Measurements from ENCODE around the gene CHMP4B.

CHMP4B gene

GRCh38 chr20:33833333-33833732 lies 22.2 kb downstream of the CHMP4B start:
- TF ChIP-seq CTCF (IDR thresholded peaks at IDR 0.05; ENCODE audit: extremely low read depth, missing control alignments) = no peak
- DNase-seq (ENCODE audit: low spot score) = no peak

DNA sequence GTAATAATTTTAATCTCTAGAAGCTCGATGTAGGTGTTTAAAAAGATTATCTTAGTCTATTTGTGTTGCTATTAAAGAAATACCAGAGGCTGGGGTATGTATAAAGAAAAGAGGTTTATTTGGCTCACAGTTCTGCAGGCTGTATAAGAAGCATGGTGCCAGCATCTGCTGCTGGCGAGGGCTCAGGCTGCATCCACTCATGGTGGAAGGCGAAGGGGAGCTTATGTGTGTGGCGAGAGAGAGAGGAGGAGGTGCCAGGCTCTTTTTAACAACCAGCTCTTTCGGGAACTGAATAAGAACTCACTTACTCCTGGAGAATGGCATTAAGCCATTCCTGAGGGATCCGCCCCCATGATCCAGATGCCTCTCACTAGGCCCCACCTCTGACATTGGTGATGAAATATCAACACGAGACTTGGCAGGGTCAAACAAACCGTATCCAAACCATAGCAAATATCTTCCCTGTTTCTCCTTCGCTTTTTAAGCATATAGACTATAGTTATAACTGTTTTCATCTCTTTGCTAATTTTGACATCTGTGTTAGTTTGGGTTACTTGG lies 24.5 kb downstream of the CHMP4B start:
- no peak for TF ChIP-seq CTCF (IDR thresholded peaks at IDR 0.05; ENCODE audit: extremely low read depth, missing control alignments)
- no peak for DNase-seq (ENCODE audit: low spot score)

GRCh38 chr20:33836277-33836676 lies 25.1 kb downstream of the CHMP4B start:
- DNase-seq (ENCODE audit: low spot score) = no peak
- TF ChIP-seq CTCF (IDR thresholded peaks at IDR 0.05; ENCODE audit: extremely low read depth, missing control alignments) = no peak

GRCh38 chr20:33837096-33837830 lies 26.1 kb downstream of the CHMP4B start:
- no peak for TF ChIP-seq CTCF (IDR thresholded peaks at IDR 0.05; ENCODE audit: extremely low read depth, missing control alignments)
- DNase-seq (ENCODE audit: low spot score) = no peak

GRCh38 chr20:33838035-33838864 lies 27.1 kb downstream of the CHMP4B start:
- no peak for TF ChIP-seq CTCF (IDR thresholded peaks at IDR 0.05; ENCODE audit: extremely low read depth, missing control alignments)
- no peak for DNase-seq (ENCODE audit: low spot score)

GRCh38 chr20:33839591-33839990 lies 28.4 kb downstream of the CHMP4B start:
- DNase-seq (ENCODE audit: low spot score) = no peak
- TF ChIP-seq CTCF (IDR thresholded peaks at IDR 0.05; ENCODE audit: extremely low read depth, missing control alignments) = no peak

GRCh38 chr20:33840160-33840559 lies 29.0 kb downstream of the CHMP4B start:
- DNase-seq (ENCODE audit: low spot score) = no peak
- no peak for TF ChIP-seq CTCF (IDR thresholded peaks at IDR 0.05; ENCODE audit: extremely low read depth, missing control alignments)

Data from GM20000 (cell line).